ENCODE measurements around the gene SH3PXD2B. TPM values are rescaled to one million over a fixed set of nuclear protein-coding genes. Genes with fewer than 3 reads are reported as not detected.

The SH3PXD2B gene
- total RNA-seq, 1 experiment from 2014 or later: 27.5 TPM

DNA sequence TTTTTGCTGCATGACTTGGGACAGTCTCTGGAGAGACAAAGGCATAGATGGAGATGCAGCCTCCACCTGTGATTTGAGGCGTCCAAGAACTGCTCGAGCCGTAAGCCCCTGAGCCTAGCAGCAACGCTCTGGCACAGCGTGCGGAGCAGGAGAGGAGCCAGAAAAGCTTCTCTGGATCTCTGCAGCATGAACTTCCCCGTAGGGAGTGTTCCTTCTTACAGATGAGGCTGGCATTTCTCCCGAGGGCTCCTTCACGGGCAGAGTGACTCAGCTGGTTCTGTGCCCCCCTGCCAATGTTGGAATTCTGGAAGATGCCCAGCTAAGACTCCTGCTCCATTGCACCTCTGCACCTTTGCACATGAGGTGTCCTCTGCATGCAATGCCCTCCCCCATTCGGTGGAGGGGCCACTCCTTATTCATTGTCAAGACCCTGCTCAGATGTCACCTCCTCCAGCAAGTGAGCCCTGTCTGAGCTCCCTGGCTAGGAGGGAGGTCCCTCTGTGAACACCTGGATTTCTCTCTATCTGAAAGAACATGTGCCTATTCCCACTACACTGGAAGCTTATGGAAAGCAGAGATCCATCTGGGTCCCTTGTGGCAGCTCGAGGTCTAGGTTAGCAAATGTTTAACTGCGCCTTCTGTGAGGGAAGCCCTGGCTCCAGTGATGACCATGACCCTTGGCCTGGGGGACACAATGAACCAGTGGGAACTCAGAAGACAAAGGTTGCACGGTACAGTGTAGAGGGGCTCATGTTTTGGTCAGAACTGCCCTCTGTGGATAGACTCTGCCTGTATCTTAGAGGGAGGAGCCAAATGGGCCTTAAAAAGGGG is 39.6 kb downstream of the SH3PXD2B start:
- POLR2A ChIA-PET: interaction anchor here (0.5 kb wide), 1 partner anchor 89 kb away, joined by 4 read pairs; no protein-coding TSS in a partner anchor

DNA sequence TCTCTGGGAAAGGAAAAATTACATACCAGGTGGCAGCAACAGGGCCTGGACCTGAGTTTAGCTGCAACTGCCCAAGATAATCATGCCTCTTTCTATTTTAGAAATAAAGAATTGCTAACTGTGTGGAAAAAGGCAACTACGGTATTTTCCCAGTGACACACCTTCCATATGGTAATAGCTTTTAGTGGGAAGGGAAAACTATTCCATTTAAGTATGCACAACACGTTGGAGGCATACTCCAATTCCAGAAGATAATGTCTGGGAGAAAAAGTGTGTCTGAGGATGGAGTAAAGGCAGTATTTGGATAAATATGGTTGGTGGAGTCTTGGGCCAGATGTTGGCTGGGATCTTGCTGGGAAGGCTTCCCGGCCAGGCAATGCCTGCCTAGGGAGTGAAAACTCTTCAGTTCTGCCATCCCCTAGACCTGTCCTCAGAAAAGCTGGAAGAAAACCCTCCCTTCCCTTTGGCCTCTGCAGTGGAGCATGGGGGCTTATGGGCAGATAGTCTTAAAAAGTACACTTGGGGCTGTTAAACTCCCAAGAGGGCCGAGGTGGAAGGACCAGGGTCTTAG is 40.6 kb downstream of the SH3PXD2B start:
- no peak overlapping the region for H3K4me3 ChIP-seq (replicated peaks in 1 of 2; ENCODE audit: low read depth in 1 of 2, low read length in 2 of 2)
- BruUV-seq (replicated peaks): no TSS peak
- POLR2A ChIA-PET: no interaction called here
- intact Hi-C loops (cut with micrococcal nuclease): no loop called here
- RAD21 ChIA-PET (ENCODE audit: low non-redundant PET in 1 of 2, low total read pairs in 2 of 2, uncharacterized antibody in 2 of 2, unreplicated experiment in 2 of 2): no interaction called here
- CTCF ChIA-PET: no interaction called here
- H3K9ac ChIP-seq (ENCODE audit: low read length): no peak overlapping the region
- no peaks in the 10 kb centered on the region for H3K79me2 ChIP-seq (ENCODE audit: insufficient read depth, low read length)
- ATAC-seq (no peak), DNase-seq (ENCODE audit: low read depth, low spot score) (no peak)
- no peaks in the 10 kb centered on the region for H3K9me2 ChIP-seq (ENCODE audit: insufficient read depth)
- no peak overlapping the region for H3K27ac ChIP-seq (ENCODE audit: low read depth, low read length)
- no peaks in the 10 kb centered on the region; a peak in 2 of 4 replicates for H3K4me1 ChIP-seq (ENCODE audit: control insufficient read depth in 1 of 2, insufficient read depth in 2 of 2, low read length in 2 of 2)
- H2AFZ ChIP-seq (ENCODE audit: low read depth, low read length, poor library complexity, severe bottlenecking): no peak overlapping the region
- H3K27me3 ChIP-seq (ENCODE audit: insufficient read depth, low read length): no peaks in the 10 kb centered on the region
- no peaks in the 10 kb centered on the region for H3K9me3 ChIP-seq (ENCODE audit: control insufficient read depth in 1 of 2, insufficient read depth in 1 of 2, low read depth in 1 of 2, low read length in 2 of 2)
- TF ChIP-seq SRF (IDR thresholded peaks at IDR 0.05; ENCODE audit: low read depth): no peak
- TF ChIP-seq, protein P1, sequence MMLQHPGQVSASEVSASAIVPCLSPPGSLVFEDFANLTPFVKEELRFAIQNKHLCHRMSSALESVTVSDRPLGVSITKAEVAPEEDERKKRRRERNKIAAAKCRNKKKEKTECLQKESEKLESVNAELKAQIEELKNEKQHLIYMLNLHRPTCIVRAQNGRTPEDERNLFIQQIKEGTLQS (IDR thresholded peaks at IDR 0.05): no peak
- H4K20me1 ChIP-seq (ENCODE audit: insufficient read depth): no peaks in the 10 kb centered on the region
- no peaks in the 10 kb centered on the region for H3K36me3 ChIP-seq (ENCODE audit: control insufficient read depth in 1 of 2, insufficient read depth in 2 of 2, low read length in 2 of 2)
- H3K4me2 ChIP-seq (ENCODE audit: low read length): no peak overlapping the region

More for the DNA sequence above, 39.6 kb downstream of the SH3PXD2B start:
- BruUV-seq (replicated peaks): no TSS peak
- intact Hi-C loops (cut with micrococcal nuclease): no loop called here
- no peak for TF ChIP-seq ELF1 (IDR thresholded peaks at IDR 0.05; ENCODE audit: borderline replicate concordance, low read depth)
- Histone ChIP-seq H3K27me3 (ENCODE audit: insufficient read depth, low read length) (no peaks in the 10 kb centered on the region), H3K4me1 (ENCODE audit: control insufficient read depth in 1 of 2, insufficient read depth in 2 of 2, low read length in 2 of 2) (no peaks in the 10 kb centered on the region; a peak in 2 of 4 replicates), H3K4me3 (replicated peaks in 1 of 2; ENCODE audit: low read depth in 1 of 2, low read length in 2 of 2) (no peak overlapping the region), H3K4me2 (ENCODE audit: low read length) (no peak overlapping the region), H3K9me2 (ENCODE audit: insufficient read depth) (no peaks in the 10 kb centered on the region), H3K36me3 (ENCODE audit: control insufficient read depth in 1 of 2, insufficient read depth in 2 of 2, low read length in 2 of 2) (no peaks in the 10 kb centered on the region), H3K27ac (ENCODE audit: low read depth, low read length) (no peak overlapping the region), H3K79me2 (ENCODE audit: insufficient read depth, low read length) (no peaks in the 10 kb centered on the region), H3K9ac (ENCODE audit: low read length) (no peak overlapping the region), H4K20me1 (ENCODE audit: insufficient read depth) (no peaks in the 10 kb centered on the region), H2AFZ (ENCODE audit: low read depth, low read length, poor library complexity, severe bottlenecking) (no peak overlapping the region), H3K9me3 (ENCODE audit: control insufficient read depth in 1 of 2, insufficient read depth in 1 of 2, low read depth in 1 of 2, low read length in 2 of 2) (no peaks in the 10 kb centered on the region)
- DNase-seq (ENCODE audit: low read depth, low spot score) (no peak), ATAC-seq (no peak)
- CTCF ChIA-PET: no interaction called here
- RAD21 ChIA-PET (ENCODE audit: low non-redundant PET in 1 of 2, low total read pairs in 2 of 2, uncharacterized antibody in 2 of 2, unreplicated experiment in 2 of 2): no interaction called here

Measured in HCT116 (cell line).